Fibroblast of villous mesenchyme (primary cell): Measurements from ENCODE around the gene EP400. TPM values are rescaled to one million over a fixed set of nuclear protein-coding genes. Genes with fewer than 3 reads are reported as not detected.
A peak's percentile ranks its signal among the peaks of the same experiment; 100 is the strongest.

Source experiments
- DNase-seq: peaks from one replicate; pipeline ENCODE4 v3.0.0-alpha.2; 2010; ENCODE audit warnings: low read depth
- H3K4me3 ChIP-seq: 2 replicates; pipeline ENCODE4 v1.5.1; 2011; ENCODE audit warnings: low read depth, mild to moderate bottlenecking, low read length
- total RNA-seq: library from RNA; depleted of rRNA; stranded (reverse); fragments of >200 nt; gene quantifications from 2 replicates; pipeline ENCODE4 v1.2.3, GENCODE V29; 2012
- TF ChIP-seq, protein P1 (sequence below): IDR thresholded peaks from 2 replicates; pipeline ENCODE4 v1.5.1; 2012; ENCODE audit warnings: low read depth, mild to moderate bottlenecking, low read length; ENCODE audit not compliant: insufficient read depth

The EP400 gene
- total RNA-seq, 1 donor = 13.0 TPM

DNA sequence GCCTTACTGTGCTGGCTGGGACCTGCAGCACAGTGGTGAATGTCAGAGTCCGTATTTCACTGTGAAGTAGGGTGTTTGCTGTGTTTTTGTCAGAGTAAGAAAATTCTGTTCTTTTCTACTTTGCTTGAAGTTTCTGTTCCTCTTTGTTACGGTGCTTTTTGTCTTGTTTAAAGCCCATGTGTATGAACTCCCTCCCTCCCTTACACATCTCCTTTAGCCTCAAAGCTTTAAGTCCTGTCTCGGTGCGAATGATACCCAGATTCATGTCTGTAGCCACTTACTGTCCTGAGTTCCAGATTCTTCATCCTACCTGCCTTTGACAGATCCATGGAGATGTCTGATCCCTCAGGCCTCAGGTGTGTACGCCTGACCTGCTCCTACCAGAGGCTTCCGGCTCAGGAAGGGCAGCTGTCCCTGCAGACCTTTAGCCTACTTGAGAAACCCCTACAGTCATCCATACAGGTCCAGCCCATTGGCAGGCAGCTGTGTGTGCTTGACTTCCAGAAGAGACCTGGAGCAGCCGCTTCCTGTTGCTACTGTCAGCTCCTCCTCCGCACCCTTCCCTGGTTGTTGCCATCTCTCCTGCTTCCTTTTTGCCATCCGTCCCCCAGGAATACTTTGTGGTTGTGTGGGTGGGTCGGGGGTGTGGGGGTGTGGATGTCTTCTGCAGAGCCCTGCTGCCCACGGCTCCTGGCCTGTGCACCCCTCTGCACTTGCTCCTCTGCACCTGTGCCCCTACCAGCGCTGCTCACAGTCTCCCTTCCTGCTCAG is 121.5 kb downstream of the EP400 start:
- H3K4me3 ChIP-seq = no peak overlapping the region
- TF ChIP-seq, protein P1, sequence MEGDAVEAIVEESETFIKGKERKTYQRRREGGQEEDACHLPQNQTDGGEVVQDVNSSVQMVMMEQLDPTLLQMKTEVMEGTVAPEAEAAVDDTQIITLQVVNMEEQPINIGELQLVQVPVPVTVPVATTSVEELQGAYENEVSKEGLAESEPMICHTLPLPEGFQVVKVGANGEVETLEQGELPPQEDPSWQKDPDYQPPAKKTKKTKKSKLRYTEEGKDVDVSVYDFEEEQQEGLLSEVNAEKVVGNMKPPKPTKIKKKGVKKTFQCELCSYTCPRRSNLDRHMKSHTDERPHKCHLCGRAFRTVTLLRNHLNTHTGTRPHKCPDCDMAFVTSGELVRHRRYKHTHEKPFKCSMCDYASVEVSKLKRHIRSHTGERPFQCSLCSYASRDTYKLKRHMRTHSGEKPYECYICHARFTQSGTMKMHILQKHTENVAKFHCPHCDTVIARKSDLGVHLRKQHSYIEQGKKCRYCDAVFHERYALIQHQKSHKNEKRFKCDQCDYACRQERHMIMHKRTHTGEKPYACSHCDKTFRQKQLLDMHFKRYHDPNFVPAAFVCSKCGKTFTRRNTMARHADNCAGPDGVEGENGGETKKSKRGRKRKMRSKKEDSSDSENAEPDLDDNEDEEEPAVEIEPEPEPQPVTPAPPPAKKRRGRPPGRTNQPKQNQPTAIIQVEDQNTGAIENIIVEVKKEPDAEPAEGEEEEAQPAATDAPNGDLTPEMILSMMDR = no peak
- no peak for DNase-seq

DNA sequence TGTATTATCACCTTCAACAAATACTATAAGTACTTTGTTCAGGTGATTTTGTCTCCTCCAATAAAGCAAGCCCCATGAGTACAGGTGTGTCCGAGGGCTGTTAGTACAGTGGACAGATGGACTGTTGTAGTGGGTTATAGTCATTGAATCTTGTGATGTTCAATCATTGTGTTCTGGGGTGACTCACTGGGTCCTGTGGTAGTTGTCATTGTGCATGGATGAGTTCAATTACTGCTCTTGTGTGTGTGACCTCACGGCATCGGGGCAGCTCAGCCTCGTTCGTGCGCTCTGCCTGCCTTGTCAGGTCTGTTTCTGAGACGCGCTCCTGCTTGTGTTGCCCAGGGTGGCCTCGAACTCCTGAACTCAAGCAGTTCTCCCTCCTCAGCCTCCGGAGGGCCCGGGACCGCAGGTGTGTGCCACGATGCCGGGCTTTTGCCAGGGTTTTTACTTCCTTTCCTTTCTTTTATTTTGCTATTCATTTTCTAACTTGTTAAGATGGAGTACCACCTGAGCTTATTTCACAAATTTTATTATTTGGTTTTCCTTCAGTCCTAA is 122.2 kb downstream of the EP400 start:
- no peak for DNase-seq
- TF ChIP-seq, protein P1 = no peak

DNA sequence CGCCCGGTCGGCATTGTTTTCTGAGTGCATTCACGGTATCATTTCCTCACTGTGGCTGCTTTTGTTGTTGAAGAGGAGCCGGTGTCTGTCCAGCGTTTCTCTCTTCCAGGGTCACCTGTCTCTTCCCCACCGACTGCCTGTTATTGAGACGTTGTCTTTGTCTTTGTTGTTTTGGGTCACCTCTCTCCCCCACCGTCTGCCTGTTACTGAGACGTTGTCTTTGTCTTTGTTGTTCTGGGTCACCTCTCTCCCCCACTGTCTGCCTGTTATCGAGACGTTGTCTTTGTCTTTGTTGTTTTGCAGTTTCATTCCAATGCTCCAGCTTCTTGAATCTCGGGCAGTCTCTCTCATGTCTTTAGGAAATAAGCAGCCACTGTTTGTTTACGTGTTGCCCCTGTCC is 124.5 kb downstream of the EP400 start:
- TF ChIP-seq, protein P1 = no peak
- no peak for DNase-seq
- H3K4me3 ChIP-seq = no peak overlapping the region

More for the DNA sequence above, 122.2 kb downstream of the EP400 start:
- no peak overlapping the region for H3K4me3 ChIP-seq

DNA sequence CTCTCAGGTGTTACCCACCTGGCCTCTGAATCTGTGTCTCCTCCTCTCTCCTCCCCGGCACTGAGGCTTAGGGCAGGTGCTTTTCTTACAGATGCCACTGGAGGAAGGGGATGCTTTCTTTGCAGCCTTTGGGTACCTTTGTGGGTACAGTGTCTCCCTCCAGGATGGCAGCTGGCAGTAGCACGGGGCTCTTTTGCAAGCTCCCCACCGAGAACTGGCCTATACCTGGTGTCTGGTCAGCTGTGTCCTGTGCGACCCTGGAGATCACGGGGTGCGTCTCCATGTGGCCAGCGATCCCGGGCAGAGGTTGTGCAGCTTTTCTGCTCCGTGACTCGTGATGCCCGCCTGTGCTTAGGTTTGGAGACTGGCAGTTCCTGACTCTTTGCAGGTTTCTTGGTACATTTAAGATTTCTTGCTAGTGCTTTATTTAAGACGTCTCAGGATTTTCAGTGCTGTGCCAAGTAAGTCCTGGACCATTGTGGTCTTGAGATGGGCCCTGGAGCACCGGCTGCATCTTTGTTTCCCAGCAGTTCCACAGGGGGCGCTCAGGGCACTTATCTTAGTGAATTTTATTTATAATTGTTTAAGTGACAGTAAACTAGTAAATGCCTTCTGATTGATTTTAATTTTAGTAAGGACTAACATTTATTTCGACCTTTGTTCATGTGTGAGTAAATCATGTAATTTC is 125.4 kb downstream of the EP400 start:
- no peak overlapping the region for H3K4me3 ChIP-seq
- no peak for DNase-seq
- TF ChIP-seq, protein P1 = peak; percentile 31

DNA sequence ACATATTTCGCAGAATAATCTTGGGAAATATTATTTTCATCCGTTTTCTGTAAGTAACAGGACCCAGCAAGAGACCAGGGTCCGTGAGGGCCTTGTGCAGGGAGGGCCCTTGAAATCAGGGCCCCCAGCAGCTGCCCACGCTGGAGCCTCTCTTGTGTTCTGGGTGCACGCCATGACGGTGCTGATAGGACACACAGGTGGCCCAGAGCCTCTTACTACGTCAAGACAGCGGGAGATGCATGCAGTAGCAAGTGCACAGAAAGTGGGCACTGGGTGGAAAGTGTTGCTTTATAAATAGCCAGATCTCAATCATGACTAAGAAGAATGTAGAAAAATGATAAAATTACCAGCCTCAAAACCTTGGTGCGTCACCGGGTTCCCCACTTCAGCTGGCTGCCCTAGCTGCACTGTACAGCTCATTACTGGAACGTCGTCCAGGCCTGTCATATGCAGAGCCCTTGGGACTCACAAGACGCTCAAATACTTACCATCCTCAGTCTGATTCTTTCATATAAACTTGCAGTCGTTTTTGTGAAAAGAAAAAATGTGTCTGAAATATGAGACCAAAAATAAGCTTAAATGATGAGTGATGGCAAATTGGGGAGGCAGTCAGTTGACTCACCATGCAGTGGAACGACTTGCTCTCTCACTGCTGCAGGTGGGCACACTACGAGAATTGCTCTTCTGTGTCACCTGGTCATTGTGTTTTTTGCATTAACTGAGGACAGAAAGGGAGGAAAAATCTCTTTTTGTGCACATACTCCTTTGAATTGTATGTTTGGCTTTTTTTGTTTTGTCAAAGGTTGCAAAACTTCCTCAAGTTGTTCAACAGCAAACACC is 126.2 kb downstream of the EP400 start:
- TF ChIP-seq, protein P1 = no peak
- no peak overlapping the region for H3K4me3 ChIP-seq
- no peak for DNase-seq

DNA sequence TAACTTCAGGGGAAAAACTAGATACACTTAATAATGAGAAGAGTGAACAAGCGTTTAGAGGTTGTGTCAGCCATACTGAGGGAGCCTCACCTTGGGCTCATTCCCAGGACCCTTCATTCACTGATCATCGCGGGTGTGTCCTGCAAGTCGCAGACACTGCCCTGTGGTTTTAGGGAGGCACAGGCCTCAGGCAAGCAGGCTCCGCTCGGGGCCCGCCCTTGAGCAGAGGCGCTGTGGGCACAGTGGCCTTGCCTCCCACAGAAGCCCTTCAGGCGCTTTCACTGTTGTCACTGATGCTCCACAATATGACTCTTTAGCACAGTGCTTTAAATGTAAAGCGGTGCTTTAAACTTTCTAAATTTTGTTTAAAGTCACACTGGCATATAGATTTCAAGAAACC is 127.0 kb downstream of the EP400 start:
- no peak overlapping the region for H3K4me3 ChIP-seq
- no peak for DNase-seq
- TF ChIP-seq, protein P1 = no peak
